Fibroblast of lung (primary cell): ENCODE measurements around the gene GMPPB.

Source experiments
- EZH2 ChIP-seq: IDR thresholded peaks from 2 replicates; pipeline ENCODE4 v1.5.1; 2012; ENCODE audit warnings: low read length, control low read depth, mild to moderate bottlenecking; ENCODE audit errors: missing control alignments
- TF ChIP-seq, protein P1 (sequence below), 2 donors: IDR thresholded peaks in 1 of 2; conservative IDR thresholded peaks in 1 of 2; 1 replicate in 1 of 2; 2 replicates in 1 of 2; pipeline ENCODE4 v1.5.1; 2011 to 2012; ENCODE audit warnings: low read length in 2 of 2, control low read depth in 1 of 2, inconsistent platforms in 1 of 2, low read depth in 1 of 2, mild to moderate bottlenecking in 1 of 2

DNA sequence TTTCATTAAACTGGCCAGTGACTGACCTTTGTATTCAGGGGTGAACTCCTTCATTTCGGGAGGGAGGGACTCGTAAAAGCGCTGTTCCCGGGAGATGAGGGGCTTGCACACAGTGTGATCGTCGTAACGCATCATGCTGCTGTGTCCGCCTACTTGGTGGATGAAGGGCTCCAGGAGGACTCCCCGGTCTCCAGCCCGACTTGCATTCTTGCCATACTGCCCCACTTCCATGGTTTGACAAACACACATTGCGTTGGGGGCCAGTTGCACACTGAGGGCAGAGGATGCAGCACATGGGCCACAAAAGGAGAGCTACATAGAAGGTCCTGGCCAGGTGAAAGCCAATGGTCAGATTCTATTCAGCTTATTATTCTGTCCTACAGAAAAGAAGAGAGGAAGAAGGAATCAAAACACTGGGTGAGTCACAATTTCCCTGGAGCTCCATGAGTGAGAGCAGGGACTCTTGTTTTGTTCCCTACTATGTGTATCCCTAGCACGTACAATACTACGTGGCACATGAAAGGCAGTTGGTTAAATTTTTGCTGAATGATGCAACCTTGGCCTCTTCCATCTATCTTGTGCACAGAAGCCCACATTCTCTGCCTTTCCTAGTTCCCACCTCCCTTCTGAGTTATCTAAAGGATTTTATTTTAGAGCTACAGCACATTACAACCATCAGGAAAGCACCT, 24.2 kb upstream of the GMPPB start:
- TF ChIP-seq, protein P1, sequence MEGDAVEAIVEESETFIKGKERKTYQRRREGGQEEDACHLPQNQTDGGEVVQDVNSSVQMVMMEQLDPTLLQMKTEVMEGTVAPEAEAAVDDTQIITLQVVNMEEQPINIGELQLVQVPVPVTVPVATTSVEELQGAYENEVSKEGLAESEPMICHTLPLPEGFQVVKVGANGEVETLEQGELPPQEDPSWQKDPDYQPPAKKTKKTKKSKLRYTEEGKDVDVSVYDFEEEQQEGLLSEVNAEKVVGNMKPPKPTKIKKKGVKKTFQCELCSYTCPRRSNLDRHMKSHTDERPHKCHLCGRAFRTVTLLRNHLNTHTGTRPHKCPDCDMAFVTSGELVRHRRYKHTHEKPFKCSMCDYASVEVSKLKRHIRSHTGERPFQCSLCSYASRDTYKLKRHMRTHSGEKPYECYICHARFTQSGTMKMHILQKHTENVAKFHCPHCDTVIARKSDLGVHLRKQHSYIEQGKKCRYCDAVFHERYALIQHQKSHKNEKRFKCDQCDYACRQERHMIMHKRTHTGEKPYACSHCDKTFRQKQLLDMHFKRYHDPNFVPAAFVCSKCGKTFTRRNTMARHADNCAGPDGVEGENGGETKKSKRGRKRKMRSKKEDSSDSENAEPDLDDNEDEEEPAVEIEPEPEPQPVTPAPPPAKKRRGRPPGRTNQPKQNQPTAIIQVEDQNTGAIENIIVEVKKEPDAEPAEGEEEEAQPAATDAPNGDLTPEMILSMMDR (conservative IDR thresholded peaks at IDR 0.05 in 1 of 2, IDR thresholded peaks at IDR 0.05 in 1 of 2; ENCODE audit: low read depth in 1 of 2, low read length in 2 of 2) = no peak
- TF ChIP-seq EZH2 = no peak
